Measurements from ENCODE around the gene AFMID. TPM values are rescaled to one million over a fixed set of nuclear protein-coding genes. Genes with fewer than 3 reads are reported as not detected.

The AFMID gene
- total and polyA plus RNA-seq, 2 of the 13 experiments (the other 11 are each of a cell fraction or from before 2014, with no cell fraction given), result 249 to 270 TPM

DNA sequence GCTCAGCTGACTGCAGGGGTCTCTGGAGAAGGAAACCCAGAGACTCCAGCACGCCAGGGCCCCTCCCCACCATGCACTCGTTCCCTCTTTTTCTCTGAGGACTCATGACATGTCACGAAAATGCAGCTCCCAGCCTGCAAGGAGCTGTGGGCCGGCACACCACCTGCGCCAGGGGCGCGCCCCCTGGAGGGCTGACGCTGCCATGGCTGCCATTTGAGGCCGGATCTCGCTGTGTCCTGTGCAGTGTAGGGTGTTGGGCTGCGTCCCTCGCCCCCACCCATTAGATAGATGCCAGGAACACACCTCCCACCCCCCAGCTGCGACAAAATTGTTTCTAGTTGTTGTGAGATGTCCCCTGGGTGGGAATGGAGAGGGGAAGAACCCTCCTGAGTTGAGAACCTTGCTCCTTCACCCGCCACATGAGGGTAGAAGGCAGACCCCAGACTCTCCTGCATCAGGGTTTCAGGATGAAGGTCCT, 10.6 kb upstream of the AFMID start (continued):
- TF ChIP-seq, protein P1, sequence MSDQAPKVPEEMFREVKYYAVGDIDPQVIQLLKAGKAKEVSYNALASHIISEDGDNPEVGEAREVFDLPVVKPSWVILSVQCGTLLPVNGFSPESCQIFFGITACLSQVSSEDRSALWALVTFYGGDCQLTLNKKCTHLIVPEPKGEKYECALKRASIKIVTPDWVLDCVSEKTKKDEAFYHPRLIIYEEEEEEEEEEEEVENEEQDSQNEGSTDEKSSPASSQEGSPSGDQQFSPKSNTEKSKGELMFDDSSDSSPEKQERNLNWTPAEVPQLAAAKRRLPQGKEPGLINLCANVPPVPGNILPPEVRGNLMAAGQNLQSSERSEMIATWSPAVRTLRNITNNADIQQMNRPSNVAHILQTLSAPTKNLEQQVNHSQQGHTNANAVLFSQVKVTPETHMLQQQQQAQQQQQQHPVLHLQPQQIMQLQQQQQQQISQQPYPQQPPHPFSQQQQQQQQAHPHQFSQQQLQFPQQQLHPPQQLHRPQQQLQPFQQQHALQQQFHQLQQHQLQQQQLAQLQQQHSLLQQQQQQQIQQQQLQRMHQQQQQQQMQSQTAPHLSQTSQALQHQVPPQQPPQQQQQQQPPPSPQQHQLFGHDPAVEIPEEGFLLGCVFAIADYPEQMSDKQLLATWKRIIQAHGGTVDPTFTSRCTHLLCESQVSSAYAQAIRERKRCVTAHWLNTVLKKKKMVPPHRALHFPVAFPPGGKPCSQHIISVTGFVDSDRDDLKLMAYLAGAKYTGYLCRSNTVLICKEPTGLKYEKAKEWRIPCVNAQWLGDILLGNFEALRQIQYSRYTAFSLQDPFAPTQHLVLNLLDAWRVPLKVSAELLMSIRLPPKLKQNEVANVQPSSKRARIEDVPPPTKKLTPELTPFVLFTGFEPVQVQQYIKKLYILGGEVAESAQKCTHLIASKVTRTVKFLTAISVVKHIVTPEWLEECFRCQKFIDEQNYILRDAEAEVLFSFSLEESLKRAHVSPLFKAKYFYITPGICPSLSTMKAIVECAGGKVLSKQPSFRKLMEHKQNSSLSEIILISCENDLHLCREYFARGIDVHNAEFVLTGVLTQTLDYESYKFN (CRISPR knock-in tag; conservative IDR thresholded peaks at IDR 0.05), result no peak
- TF ChIP-seq AGO1 (IDR thresholded peaks at IDR 0.05; ENCODE audit: low read depth, low read length, poor library complexity, severe bottlenecking), result peak; percentile 55
- TF ChIP-seq, protein P2, sequence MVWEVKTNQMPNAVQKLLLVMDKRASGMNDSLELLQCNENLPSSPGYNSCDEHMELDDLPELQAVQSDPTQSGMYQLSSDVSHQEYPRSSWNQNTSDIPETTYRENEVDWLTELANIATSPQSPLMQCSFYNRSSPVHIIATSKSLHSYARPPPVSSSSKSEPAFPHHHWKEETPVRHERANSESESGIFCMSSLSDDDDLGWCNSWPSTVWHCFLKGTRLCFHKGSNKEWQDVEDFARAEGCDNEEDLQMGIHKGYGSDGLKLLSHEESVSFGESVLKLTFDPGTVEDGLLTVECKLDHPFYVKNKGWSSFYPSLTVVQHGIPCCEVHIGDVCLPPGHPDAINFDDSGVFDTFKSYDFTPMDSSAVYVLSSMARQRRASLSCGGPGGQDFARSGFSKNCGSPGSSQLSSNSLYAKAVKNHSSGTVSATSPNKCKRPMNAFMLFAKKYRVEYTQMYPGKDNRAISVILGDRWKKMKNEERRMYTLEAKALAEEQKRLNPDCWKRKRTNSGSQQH (CRISPR knock-in tag; IDR thresholded peaks at IDR 0.05; ENCODE audit: low read depth), result no peak
- peak; percentile 88 for TF ChIP-seq AGO2 (optimal IDR thresholded peaks at IDR 0.05; ENCODE audit: low read depth, low read length)
- TF ChIP-seq ZNF557 (CRISPR knock-in tag; IDR thresholded peaks at IDR 0.05), result no peak
- peak; percentile 34; the same call in 1 of the 2 replicates for TF ChIP-seq ZBTB38 (CRISPR knock-in tag; IDR thresholded peaks at IDR 0.05)
- TF ChIP-seq RORA (CRISPR knock-in tag; IDR thresholded peaks at IDR 0.05), result no peak
- TF ChIP-seq, protein P3, sequence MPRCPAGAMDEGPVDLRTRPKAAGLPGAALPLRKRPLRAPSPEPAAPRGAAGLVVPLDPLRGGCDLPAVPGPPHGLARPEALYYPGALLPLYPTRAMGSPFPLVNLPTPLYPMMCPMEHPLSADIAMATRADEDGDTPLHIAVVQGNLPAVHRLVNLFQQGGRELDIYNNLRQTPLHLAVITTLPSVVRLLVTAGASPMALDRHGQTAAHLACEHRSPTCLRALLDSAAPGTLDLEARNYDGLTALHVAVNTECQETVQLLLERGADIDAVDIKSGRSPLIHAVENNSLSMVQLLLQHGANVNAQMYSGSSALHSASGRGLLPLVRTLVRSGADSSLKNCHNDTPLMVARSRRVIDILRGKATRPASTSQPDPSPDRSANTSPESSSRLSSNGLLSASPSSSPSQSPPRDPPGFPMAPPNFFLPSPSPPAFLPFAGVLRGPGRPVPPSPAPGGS (CRISPR knock-in tag; IDR thresholded peaks at IDR 0.05), result peak; percentile 54; the same call in 1 of the 2 replicates
- no peak for TF ChIP-seq KDM1A (CRISPR knock-in tag; IDR thresholded peaks at IDR 0.05)
- TF ChIP-seq TGIF2 (CRISPR knock-in tag; IDR thresholded peaks at IDR 0.05), result 0 out of 2 replicates have a peak, but pooled peaks have one; percentile 27
- peak; percentile 24; the same call in 1 of the 2 replicates for TF ChIP-seq SALL1 (CRISPR knock-in tag; IDR thresholded peaks at IDR 0.05)
- TF ChIP-seq ZNF768 (CRISPR knock-in tag; IDR thresholded peaks at IDR 0.05), result peak; percentile 36; the same call in 1 of the 2 replicates
- no peak for TF ChIP-seq CHCHD3 (CRISPR knock-in tag; IDR thresholded peaks at IDR 0.05)
- TF ChIP-seq ZZZ3 (CRISPR knock-in tag; IDR thresholded peaks at IDR 0.05; ENCODE audit: borderline replicate concordance), result no peak
- 0 out of 2 replicates have a peak, but pooled peaks have one; percentile 12 for TF ChIP-seq RXRB (CRISPR knock-in tag; IDR thresholded peaks at IDR 0.05; ENCODE audit: borderline replicate concordance)
- TF ChIP-seq, protein P4, sequence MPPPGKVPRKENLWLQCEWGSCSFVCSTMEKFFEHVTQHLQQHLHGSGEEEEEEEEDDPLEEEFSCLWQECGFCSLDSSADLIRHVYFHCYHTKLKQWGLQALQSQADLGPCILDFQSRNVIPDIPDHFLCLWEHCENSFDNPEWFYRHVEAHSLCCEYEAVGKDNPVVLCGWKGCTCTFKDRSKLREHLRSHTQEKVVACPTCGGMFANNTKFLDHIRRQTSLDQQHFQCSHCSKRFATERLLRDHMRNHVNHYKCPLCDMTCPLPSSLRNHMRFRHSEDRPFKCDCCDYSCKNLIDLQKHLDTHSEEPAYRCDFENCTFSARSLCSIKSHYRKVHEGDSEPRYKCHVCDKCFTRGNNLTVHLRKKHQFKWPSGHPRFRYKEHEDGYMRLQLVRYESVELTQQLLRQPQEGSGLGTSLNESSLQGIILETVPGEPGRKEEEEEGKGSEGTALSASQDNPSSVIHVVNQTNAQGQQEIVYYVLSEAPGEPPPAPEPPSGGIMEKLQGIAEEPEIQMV (CRISPR knock-in tag; IDR thresholded peaks at IDR 0.05; ENCODE audit: low read depth), result no peak
- TF ChIP-seq ZNF660 (CRISPR knock-in tag; IDR thresholded peaks at IDR 0.05; ENCODE audit: borderline replicate concordance, low read depth), result no peak
- TF ChIP-seq NFKB2 (CRISPR knock-in tag; IDR thresholded peaks at IDR 0.05; ENCODE audit: borderline replicate concordance), result no peak; the same call in 1 of the 2 replicates
- TF ChIP-seq, protein P5, sequence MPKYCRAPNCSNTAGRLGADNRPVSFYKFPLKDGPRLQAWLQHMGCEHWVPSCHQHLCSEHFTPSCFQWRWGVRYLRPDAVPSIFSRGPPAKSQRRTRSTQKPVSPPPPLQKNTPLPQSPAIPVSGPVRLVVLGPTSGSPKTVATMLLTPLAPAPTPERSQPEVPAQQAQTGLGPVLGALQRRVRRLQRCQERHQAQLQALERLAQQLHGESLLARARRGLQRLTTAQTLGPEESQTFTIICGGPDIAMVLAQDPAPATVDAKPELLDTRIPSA (CRISPR knock-in tag; IDR thresholded peaks at IDR 0.05; ENCODE audit: borderline replicate concordance), result no peak

Measured in HepG2 (cell line).